SK-N-SH treated with all-trans-retinoic acid at 6 μM for 48 hours (cell line): ENCODE data around the gene TBC1D2.

ENCODE experiments used
- ATAC-seq: fragments of 200-7000 bp; cut with Tn5 transposase; 3 replicates; pipeline ENCODE4 v1.9.1; 2020; ENCODE audit warnings: mild to moderate bottlenecking, moderate library complexity
- ARNTL ChIP-seq: fragments of 450-650 bp; formaldehyde crosslinking; IDR thresholded peaks from 2 replicates; pipeline ENCODE4 v1.5.0; 2020; ENCODE audit warnings: low read depth, mild to moderate bottlenecking, moderate library complexity, borderline replicate concordance
- BACH2 ChIP-seq: fragments of 250-450 bp; sonication (Bioruptor Pico); IDR thresholded peaks from 2 replicates; pipeline ENCODE4 v1.9.0; 2021; ENCODE audit warnings: mild to moderate bottlenecking, borderline replicate concordance
- CREB5 ChIP-seq: fragments of 250-450 bp; sonication (Bioruptor Pico); IDR thresholded peaks from 2 replicates; pipeline ENCODE4 v1.5.1; 2020; ENCODE audit warnings: low read depth, mild to moderate bottlenecking, moderate library complexity
- CSDC2 ChIP-seq: fragments of 250-450 bp; sonication (Bioruptor Pico); IDR thresholded peaks from 2 replicates; pipeline ENCODE4 v1.5.0; 2020; ENCODE audit warnings: mild to moderate bottlenecking, moderate library complexity
- CSRNP3 ChIP-seq: fragments of 250-450 bp; sonication (Bioruptor Pico); IDR thresholded peaks from 2 replicates; pipeline ENCODE4 v1.5.1; 2021; ENCODE audit warnings: mild to moderate bottlenecking, moderate library complexity
- ESRRG ChIP-seq: fragments of 250-450 bp; sonication (Bioruptor Pico); IDR thresholded peaks from 2 replicates; pipeline ENCODE4 v1.6.1; 2021; ENCODE audit warnings: mild to moderate bottlenecking
- GLIS3 ChIP-seq: fragments of 250-450 bp; sonication (Bioruptor Pico); IDR thresholded peaks from 2 replicates; pipeline ENCODE4 v1.5.0; 2020; ENCODE audit warnings: mild to moderate bottlenecking, moderate library complexity
- ISL1 ChIP-seq: fragments of 250-450 bp; sonication (Bioruptor Pico); IDR thresholded peaks from 2 replicates; pipeline ENCODE4 v2.1.2; 2022; ENCODE audit warnings: mild to moderate bottlenecking, moderate library complexity
- OSR1 ChIP-seq: fragments of 250-450 bp; sonication (Bioruptor Pico); IDR thresholded peaks from 2 replicates; pipeline ENCODE4 v1.8.0; 2022; ENCODE audit warnings: moderate library complexity, mild to moderate bottlenecking, inconsistent platforms
- PPARA ChIP-seq: fragments of 250-450 bp; sonication (Bioruptor Pico); IDR thresholded peaks from 2 replicates; pipeline ENCODE4 v1.5.0; 2020; ENCODE audit warnings: mild to moderate bottlenecking, borderline replicate concordance
- RARB ChIP-seq: fragments of 250-450 bp; sonication (Bioruptor Pico); IDR thresholded peaks from 2 replicates; pipeline ENCODE4 v1.8.0; 2021; ENCODE audit warnings: mild to moderate bottlenecking, moderate library complexity
- SNAI2 ChIP-seq: fragments of 250-450 bp; sonication (Bioruptor Pico); IDR thresholded peaks from 2 replicates; pipeline ENCODE4 v1.5.0; 2020; ENCODE audit warnings: mild to moderate bottlenecking, moderate library complexity
- TCF4 ChIP-seq: fragments of 250-450 bp; sonication (Bioruptor Pico); IDR thresholded peaks from 2 replicates; pipeline ENCODE4 v1.8.0; 2021; ENCODE audit warnings: mild to moderate bottlenecking, moderate library complexity, borderline replicate concordance
- TSHZ2 ChIP-seq: fragments of 250-450 bp; sonication (Bioruptor Pico); IDR thresholded peaks from 2 replicates; pipeline ENCODE4 v1.5.0; 2020; ENCODE audit warnings: mild to moderate bottlenecking, moderate library complexity
- ZC3H10 ChIP-seq: fragments of 250-450 bp; sonication (Bioruptor Pico); IDR thresholded peaks from 2 replicates; pipeline ENCODE4 v1.5.1; 2021; ENCODE audit warnings: mild to moderate bottlenecking, moderate library complexity
- ZFP3 ChIP-seq: fragments of 250-450 bp; sonication (Bioruptor Pico); IDR thresholded peaks from 2 replicates; pipeline ENCODE4 v1.5.0; 2020; ENCODE audit warnings: mild to moderate bottlenecking, moderate library complexity
- ZFP30 ChIP-seq: fragments of 450-650 bp; formaldehyde crosslinking; IDR thresholded peaks from 2 replicates; pipeline ENCODE4 v1.5.0; 2022; ENCODE audit warnings: mild to moderate bottlenecking, moderate library complexity
- ZNF565 ChIP-seq: fragments of 450-650 bp; formaldehyde crosslinking; conservative IDR thresholded peaks from 2 replicates; pipeline ENCODE4 v1.5.0; 2020; ENCODE audit warnings: low read depth, mild to moderate bottlenecking, moderate library complexity
- ZNF70 ChIP-seq: fragments of 450-650 bp; formaldehyde crosslinking; IDR thresholded peaks from 2 replicates; pipeline ENCODE4 v1.5.0; 2020; ENCODE audit warnings: mild to moderate bottlenecking, moderate library complexity
- ZNF8 ChIP-seq: fragments of 450-650 bp; formaldehyde crosslinking; IDR thresholded peaks from 2 replicates; pipeline ENCODE4 v1.5.0; 2020; ENCODE audit warnings: mild to moderate bottlenecking, moderate library complexity
- TF ChIP-seq, protein P1 (sequence below): fragments of 250-450 bp; sonication (Bioruptor Pico); IDR thresholded peaks from 2 replicates; pipeline ENCODE4 v1.8.0; 2021; ENCODE audit warnings: low read depth, mild to moderate bottlenecking, moderate library complexity, borderline replicate concordance

TBC1D2 gene

GRCh38 chr9:98178874-98179850 is 76.3 kb downstream of the TBC1D2 start:
- no peak for TF ChIP-seq CSDC2 (CRISPR knock-in tag)
- no peak for TF ChIP-seq GLIS3
- TF ChIP-seq, protein P1, sequence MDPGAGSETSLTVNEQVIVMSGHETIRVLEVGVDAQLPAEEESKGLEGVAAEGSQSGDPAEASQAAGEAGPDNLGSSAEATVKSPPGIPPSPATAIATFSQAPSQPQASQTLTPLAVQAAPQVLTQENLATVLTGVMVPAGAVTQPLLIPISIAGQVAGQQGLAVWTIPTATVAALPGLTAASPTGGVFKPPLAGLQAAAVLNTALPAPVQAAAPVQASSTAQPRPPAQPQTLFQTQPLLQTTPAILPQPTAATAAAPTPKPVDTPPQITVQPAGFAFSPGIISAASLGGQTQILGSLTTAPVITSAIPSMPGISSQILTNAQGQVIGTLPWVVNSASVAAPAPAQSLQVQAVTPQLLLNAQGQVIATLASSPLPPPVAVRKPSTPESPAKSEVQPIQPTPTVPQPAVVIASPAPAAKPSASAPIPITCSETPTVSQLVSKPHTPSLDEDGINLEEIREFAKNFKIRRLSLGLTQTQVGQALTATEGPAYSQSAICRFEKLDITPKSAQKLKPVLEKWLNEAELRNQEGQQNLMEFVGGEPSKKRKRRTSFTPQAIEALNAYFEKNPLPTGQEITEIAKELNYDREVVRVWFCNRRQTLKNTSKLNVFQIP (CRISPR knock-in tag): no peak
- no peak for TF ChIP-seq ARNTL (CRISPR knock-in tag)
- TF ChIP-seq CREB5 (CRISPR knock-in tag): no peak
- TF ChIP-seq ZNF8: no peak
- no peak for TF ChIP-seq RARB (CRISPR knock-in tag)
- TF ChIP-seq PPARA (CRISPR knock-in tag): no peak
- TF ChIP-seq ISL1 (CRISPR knock-in tag): no peak
- no peak for TF ChIP-seq BACH2
- TF ChIP-seq ZFP3: no peak
- no peak for TF ChIP-seq TSHZ2 (CRISPR knock-in tag)
- TF ChIP-seq ZNF565 (CRISPR knock-in tag): no peak
- no peak for TF ChIP-seq ZNF70 (CRISPR knock-in tag)
- no peak for TF ChIP-seq CSRNP3
- TF ChIP-seq SNAI2 (CRISPR knock-in tag): no peak
- no peak for TF ChIP-seq ZFP30 (CRISPR knock-in tag)
- TF ChIP-seq TCF4 (CRISPR knock-in tag): no peak
- TF ChIP-seq ZC3H10 (CRISPR knock-in tag): no peak
- no peak for ATAC-seq

DNA sequence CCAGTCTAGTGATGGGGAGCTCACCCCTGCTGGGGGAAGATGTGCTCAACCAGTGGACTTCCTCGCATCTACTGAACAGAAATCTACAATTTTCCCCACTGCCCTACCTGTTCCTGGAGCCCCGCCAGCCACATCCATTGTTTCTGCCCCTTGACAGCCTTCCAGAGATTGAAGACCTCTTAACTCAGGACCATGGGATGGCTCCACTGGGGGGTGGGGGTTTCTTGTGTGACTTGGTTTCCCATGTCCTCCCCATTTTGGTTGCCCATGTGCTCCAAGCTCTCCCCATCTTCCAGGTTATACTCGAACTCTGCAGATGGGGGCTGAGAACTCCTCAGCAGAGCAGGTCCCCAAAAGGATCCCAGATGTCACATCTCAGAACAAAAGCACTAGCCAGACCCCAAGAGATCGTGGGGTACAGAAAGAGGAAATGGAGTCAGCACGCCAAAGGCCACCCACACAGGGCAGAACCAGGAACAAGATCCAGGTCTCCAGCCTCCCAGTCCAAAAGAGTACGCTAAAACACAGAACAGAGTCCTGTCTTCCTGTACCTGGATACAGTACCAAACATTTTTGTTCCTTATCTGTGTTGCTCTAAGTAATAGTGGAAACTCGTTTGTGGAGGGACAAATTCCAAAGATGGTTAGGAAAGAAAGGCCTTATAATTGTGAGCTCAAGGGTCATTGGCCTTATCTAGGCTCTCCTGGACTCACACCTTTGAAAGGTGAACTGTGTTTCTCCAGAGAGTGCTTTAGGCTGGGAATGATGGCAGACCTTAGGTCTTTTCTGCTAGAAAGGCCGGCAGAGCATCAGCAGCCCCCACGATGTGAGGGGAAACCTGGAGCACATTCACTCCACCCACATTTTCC is 78.8 kb downstream of the TBC1D2 start:
- no peak for ATAC-seq
- no peak for TF ChIP-seq GLIS3
- no peak for TF ChIP-seq ESRRG (CRISPR knock-in tag)
- TF ChIP-seq, protein P1 (CRISPR knock-in tag): no peak
- TF ChIP-seq ZFP30 (CRISPR knock-in tag): no peak
- no peak for TF ChIP-seq RARB (CRISPR knock-in tag)
- no peak for TF ChIP-seq PPARA (CRISPR knock-in tag)
- TF ChIP-seq ZFP3: no peak
- TF ChIP-seq OSR1 (CRISPR knock-in tag): no peak
- TF ChIP-seq CSDC2 (CRISPR knock-in tag): no peak
- TF ChIP-seq ZNF565 (CRISPR knock-in tag): no peak
- TF ChIP-seq ZNF70 (CRISPR knock-in tag): no peak
- no peak for TF ChIP-seq CREB5 (CRISPR knock-in tag)
- no peak for TF ChIP-seq SNAI2 (CRISPR knock-in tag)
- no peak for TF ChIP-seq CSRNP3
- no peak for TF ChIP-seq TSHZ2 (CRISPR knock-in tag)
